GM18858 (cell line): ENCODE measurements around the gene PRICKLE3.
"Not testable (repeated sequence)": the region's sequence is repeated elsewhere in the genome, so short reads cannot be mapped to it uniquely, and the experiment has no call there.

Source experiments
- ATAC-seq: cut with Tn5 transposase; IDR thresholded peaks from one replicate; pipeline ENCODE4 v1.9.1; 2021; ENCODE audit not compliant: unreplicated experiment

PRICKLE3 gene

DNA sequence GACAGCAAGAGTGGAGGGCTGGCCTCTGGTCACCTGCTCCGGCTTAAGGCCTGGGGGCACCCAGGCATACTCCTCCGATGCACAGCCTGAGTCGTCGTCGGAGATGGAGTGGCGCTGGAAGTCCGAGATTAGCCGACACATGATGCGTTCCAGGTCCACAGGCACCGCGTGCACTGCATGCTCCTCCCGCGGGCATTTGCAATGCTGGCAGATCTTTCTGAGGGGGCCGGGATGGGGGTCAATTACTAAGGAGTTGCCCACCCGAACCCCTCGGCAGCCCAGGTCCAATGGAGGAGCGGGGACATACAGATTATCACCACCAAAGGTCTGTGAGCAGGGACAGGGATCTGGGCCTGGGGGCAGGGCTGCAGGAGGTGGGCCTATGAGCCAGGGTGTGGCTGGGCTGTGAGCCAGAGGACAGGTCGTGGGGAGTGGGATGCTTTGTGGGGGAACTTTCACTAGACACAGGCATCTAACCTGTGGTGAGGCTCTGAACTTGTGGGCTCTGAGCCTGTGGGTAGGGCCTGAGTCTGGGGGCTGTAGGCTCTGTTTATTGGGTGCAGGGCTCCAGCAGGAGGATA lies 2.4 kb downstream of the PRICKLE3 start:
- no peak for ATAC-seq

DNA sequence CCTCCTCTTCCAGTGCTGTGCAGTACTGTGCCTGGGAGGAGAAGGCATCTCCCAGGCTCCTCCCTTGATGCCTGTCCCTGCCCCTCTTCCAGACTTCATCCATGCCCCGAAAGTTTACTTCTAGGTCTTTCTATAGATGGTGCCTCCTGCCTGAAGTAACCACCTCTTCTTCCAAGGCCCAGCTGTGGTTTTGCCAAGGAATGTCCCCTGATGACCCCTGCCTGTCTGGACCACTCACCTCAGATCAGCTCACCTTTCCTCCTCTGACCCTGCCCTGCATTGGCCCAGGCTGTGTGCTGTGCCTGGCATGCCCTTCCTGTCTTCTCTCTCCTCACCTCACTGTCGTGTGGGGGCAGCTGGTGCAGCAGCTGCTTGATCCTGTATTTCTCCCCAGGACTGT lies 6.8 kb downstream of the PRICKLE3 start:
- ATAC-seq: no peak

DNA sequence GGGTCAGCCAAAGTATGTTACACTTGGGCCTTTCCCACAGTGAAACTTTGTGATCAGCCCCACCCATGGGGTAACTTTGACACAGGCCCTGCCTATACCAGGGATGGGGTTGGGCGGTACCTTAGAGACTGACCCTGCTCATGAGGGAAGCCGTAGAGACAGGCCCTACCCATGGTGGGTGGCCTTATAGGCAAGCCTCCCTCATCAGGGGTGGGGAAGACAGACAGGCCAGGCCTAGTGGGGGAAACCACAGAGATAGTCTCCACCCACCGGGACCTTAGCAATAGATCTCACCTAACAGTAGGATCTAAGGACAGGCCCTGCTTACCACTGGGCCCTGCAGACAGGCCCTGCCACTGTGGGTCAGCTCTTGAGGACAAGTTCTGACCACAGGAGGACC lies 7.6 kb downstream of the PRICKLE3 start:
- ATAC-seq: no peak

DNA sequence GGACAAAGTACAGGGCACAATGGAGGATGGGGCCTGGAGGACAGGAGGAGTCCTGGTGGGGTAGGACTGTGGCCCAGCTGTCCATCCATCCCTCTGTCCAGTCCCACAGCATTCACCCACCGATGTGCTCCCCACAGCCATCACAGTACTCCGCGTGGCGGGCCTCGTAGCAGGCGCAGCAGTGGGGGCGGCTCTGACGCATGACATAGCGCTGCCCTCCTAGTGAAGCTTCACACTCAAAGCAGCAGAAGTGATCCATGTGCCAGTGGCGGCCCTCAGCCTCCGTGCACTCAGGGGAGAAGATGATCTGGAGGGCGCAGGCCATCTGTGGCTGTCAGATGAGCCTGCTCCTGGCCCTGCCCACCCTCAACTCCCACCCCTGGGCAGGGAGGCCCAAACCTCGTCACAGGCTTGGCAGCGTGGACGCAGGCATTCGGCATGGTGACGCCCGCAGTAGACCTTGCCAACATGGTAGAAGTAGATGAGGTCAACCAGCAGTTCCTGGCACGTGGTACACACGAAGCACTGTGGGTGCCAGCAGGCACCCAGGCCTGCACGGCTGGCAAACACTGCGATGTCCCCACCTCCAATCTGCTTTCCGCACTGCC lies 8.2 kb downstream of the PRICKLE3 start:
- no peak for ATAC-seq

DNA sequence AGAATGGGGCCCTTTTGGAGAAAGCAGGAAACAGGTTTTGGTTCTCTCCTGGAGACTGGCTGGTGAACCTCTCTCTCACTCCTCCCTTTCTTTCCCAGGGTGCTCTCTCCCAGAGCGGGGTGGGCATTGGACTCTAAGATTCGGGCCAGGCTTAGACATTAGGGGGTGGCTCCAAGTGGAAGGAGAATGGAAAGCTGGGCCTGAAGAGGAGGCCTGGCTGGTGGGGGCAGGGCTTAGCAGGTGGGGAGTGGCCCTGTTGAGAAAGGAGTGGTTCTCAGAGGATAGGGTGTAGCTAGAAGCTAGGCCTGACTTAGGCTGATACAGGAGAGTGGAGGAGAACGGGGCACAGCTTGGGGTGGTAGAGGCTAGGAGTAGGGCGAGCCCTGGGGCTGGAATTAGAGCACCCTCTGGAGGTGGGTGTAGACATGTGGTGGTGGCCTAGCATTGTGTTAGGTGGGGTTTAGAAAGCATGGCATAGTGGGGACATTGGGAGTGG lies 8.8 kb downstream of the PRICKLE3 start:
- ATAC-seq: no peak

DNA sequence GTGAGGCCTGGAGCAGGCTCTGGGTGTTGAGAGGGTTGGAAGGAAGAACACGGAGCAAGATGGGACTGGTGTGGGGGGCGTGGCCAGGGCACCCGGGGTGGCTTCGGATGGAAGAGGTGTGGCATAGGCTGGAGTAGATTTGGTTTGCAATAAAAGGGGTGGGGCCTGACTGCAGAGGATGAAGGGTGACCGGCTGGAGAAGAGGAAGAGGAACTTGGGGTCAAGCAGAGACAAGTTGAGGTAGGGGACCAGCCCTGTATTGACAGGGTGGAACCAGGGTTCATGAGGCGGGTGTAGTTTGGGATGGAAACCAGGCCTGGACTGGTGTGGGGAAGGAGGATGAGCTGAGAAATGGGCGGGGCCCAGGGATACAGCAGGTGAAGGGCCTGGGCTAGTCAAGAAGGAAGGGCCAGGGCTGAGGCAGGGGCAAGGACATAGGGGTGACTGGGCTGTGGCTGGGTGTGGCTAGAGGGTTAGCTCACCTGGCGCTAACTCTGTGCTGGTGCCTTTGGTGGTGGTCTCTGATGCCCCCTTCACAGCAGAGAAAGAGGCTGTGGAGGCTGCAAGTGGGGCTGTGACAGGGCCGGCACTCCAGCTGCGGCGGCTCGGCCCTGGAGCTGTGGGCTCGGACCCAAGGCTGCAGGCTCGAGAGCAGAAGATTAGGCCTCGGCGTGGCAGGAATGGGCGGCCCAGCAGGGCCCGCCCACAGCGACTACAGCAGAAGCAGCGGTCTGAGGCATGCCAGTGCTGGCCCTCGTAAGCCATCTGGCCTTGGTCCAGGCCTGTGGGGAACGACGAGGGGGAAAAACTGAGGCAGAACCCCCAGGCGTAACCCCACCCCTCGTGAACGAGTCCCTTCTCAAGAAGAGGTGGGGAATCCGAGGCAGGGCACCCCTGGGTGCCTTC lies 9.5 kb downstream of the PRICKLE3 start:
- no peak for ATAC-seq

DNA sequence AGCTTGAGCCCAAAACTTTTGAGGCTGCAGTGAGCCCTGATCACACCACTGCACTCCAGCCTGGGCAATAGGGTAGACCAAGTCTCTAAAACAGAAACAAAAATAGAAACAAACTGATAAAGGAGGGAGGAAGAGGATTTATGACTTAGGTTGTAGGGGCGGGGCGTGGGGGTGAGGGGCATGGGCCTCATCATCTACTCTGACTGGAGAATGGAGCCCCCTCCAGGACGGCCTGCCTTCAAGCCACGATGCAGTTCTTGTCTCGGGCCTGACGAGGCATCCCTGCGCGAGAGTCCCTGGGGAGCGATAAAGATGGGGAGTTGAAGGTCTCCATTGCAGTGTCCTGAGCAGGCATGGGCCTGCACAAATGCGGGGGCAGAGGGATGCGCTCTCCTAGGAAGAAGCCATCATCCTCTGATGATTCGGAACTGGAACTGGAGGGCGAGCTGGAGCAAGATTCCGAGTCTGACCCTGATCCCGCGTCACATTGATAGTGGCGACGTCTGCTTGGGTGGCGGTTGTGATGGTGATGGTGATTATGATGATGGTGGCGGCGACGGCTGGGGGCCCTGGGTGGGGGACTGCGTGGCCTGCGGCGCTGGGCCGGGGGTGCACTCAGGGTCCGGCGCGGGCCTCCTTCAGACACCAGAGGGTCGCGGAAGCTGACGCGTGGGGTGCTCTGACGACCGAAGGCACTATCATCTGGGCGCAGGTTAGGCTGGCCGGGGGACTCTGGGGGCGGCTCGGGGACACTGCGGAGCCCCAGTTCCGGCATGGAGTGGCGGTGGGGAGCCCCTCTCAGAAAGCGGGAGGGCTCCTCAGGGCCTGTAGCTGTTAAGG lies 10.5 kb downstream of the PRICKLE3 start:
- no peak for ATAC-seq

DNA sequence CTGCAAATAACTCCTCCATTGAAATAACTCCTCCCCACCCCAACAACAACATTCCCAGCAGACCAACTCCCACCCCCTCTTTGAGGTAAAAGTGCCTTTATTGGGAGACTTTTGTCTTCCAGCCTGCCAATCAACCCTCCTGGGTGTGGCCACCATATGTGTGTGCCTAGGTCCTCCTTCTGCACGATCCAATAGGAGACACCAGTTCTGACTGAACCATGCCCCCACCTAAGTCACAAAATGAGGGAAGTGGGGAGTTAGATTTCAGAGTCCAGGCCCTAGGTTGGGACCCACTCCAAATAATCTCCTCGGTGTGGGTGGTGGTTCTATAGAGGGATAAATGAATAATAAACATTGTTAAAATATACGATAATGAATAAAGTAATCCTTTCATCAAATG lies 11.4 kb downstream of the PRICKLE3 start:
- ATAC-seq: no peak

DNA sequence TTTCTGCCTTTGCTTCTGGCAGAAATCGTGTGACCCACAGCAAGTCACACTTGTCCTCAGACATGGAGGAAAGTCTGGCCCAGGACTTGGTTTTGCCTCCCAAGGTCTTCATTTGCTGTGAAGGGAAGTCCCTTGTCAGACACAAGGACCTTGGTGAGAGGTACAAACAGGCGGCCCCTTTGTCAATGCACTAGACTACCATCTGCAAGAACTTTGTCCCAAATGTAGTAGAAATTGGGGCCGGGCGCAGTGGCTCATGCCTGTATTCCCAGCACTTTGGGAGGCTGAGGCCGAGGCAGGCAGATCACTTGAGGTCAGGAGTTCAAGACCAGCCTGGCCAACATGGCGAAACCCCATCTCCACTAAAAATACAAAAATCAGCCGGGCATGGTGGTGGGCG lies 12.6 kb downstream of the PRICKLE3 start:
- not testable (repeated sequence) for ATAC-seq

DNA sequence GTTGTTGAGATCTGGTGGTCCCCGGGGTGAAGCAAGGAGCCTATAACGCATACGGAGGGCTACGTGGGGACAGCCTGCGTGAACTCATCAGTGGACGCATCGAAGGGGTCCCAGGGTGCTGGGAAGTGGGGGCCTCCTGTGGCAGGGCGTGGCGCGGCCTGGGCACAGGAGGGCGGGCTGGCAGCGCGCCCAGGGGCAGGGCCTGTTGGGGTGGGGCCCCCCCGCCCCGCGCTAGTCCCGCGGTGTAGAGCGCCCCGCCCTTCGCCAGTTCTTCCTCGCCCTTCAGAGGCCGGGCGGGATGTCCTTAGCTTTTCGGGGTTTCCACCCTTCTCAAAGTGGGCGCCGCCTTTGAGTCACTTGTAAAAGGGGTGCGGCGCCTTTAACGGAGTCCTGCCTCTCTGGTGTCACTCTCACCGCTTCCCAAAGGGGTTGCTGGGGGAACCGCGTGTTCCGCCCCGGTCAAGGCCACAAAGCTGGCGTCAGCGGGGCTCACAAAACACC lies 13.8 kb downstream of the PRICKLE3 start:
- no peak for ATAC-seq

DNA sequence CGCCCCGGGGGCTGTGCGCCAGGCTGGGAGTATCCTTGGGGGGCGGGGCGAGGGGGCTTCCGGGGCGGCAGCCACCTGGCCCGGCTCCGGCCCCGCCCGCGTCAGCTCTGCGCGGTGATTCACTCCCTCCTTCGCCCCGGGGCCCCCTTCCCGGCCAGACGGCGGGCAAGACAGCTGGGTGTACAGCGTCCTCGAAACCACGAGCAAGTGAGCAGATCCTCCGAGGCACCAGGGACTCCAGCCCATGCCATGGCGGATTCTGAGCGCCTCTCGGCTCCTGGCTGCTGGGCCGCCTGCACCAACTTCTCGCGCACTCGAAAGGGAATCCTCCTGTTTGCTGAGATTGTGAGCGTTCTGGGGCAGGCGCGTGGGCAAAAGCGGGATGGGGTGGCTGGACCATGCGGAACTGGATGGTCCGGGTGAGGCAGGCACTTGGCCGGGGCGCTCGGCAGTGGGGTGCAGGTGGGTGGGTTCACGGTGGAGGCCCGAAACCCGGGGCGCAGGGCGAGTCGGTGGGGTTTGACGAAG lies 14.4 kb downstream of the PRICKLE3 start, which contains the start of gene PLP2:
PLP2 (plus strand) TSS at position 147 of the 528 bp plus-strand sequence; CDS start at position 250, 103 bp downstream.
- no peak for ATAC-seq

DNA sequence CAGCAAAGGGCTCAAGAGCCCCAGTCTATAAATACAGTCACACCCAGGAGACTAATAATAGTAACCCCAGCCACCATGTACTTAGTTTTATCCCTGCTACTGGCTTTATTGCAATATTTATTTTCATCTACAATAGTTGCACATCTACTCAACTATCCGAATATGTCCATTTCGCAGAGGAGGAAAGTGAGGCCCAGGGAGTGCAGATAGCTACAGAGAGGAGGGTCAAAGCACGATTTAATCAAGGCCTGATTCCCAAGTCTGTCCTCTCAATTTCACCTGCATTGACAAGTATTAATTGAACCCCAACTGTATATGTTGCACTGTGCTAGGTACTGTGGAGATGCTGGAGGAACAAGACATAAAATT lies 18.4 kb downstream of the PRICKLE3 start:
- ATAC-seq: no peak

DNA sequence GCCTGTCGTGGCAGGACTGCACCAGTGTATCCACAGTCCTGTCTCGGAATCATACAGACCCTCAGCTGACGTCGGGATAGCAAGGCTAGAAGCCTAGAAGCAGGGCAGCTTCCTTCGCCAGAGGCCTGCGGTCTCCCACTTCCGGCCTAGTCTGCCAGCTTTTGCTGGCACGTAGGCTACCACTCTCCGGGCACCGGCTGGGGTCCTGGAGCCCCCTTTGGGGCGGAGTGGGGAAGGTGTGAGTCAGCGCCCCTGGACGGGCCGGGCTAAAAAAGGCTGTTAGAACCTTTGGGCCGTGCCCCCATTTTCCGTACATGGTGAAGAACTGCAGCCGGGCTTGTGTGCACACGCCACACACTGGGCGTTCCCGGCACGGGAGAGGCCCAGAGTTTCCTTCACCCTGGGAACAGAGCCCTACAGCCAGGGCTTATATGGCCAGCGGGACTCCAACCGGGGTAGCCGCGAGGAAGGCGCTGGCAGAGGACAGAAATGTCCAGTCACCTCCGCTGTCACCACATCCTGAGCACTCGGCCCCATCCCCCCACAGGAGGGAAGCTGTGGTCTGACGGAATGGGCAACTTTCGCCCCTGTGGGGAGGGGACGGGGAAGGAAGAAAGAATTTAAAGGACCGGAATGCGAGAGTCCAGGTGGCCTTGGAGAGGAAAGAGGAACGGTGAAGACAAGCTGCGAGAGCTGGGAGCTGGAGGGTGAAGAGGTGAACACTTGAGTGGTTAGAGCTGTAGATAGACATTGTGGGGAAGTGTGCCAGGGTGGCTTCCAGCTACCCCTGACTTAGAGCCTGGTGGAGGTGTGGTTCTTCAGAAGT lies 19.0 kb downstream of the PRICKLE3 start:
- ATAC-seq: no peak

DNA sequence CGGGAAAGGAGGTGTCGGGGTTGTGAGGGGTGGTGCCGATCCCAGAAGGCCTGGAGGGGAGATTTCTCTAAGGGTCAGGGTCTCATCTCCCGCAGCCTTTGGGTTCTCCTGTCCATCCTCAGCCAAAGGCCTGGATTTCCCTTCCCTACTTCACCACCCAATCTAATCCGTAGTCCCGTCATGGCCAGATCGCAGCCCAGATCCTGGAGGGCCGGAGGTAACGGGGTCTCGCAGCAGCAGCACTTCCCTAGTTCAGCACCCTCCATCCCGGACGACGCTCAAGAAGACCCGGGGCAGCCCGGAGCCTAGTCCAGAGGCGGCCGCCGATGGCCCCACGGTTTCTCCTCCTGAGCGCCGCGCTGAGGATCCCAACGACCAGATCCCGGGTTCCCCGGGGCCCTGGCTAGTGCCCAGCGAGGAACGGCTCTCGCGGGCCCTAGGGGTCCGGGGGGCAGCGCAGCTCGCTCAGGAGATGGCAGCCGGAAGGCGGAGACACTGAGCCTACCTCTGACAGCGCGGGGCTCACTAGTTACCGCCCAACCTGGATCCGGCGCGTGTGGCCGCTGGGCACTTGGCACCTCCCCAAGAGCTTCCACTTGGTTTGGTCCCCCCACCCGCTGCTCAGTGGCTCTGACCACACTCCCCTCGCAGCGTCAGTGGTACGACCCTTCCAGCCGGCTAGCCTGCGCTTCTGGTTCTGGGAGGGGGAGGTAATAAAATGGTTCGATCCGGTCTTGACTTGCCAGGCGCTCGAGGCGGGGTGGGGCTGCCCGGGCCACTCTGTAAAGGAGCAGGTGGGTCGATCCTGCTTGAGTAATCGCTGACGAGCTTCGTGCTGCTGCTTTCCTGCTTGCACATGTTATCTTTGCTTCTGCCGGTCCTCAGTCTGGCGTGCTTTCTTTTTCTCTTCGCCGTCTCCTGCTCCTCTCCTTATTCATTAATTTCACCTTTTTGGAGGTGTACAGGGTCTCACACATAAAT lies 20.0 kb downstream of the PRICKLE3 start:
- no peak for ATAC-seq

DNA sequence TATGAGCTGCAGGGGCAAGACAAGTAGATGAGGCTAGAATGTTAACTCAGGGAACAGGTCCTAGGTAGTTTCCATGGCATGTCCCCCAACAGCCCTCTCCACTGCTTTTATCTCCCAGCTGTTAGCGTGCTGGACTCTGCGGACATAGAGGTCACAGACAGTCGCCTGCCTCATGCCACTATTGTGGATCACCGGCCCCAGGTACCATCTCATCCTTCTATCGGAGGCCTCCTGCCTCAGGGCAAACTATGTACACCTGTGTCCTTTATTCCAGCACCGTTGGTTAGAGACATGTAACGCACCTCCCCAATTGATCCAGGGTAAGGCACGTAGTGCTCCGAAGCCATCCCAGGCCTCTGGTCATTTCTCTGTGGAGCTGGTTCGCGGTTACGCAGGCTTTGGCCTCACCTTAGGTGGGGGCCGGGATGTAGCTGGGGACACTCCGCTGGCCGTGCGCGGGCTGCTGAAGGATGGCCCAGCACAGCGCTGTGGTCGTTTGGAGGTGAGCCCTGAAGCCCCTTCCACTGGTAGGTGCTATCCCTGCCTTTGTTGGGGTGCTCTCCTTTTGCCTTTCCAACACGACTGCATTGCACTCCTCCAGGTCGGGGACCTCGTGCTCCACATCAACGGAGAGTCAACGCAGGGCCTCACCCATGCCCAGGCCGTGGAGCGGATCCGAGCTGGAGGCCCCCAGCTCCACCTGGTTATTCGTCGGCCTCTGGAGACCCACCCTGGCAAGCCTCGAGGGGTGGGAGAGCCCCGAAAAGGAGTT lies 21.4 kb downstream of the PRICKLE3 start:
- ATAC-seq: no peak

DNA sequence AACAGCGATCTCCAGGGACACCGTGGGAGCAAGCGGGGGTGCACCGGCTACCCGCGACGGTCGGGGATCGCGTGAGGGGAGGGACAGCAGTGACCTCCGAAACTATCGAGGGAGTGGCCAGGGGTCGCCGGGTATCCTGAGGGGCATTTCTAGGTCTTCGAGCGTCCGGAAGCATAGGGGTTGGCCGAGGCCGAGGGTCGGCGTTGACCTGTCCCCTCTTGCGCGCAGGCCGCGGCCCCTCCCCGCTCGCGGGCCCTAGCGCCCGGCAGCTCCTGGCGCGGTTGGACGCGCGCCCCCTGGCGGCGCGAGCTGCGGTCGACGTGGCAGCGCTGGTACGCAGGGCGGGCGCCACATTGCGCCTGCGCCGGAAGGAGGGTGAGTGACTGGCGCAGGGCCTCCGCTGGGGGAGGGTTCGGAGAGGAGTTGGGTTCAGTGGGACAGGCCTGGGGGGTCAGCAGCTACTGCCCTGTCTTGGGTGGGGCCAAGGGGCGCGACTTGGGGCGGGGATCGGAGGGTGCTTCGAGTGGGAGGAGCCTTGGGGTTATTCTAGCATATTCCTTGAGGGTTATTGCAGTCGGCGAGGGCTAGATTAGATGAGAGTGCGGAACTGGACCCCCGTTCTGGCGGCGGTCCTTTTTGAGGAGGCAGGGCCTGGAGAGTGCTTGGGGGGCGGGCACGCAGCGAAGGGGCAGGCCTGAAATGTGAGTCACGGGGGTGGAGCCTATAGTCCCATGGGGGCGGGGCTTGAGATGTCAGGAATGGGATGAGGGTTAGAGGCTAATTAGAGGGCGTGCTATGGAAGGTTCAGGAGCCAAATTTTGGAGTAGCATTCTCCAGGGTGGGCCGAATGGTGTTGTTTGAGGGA lies 22.4 kb downstream of the PRICKLE3 start:
- no peak for ATAC-seq

DNA sequence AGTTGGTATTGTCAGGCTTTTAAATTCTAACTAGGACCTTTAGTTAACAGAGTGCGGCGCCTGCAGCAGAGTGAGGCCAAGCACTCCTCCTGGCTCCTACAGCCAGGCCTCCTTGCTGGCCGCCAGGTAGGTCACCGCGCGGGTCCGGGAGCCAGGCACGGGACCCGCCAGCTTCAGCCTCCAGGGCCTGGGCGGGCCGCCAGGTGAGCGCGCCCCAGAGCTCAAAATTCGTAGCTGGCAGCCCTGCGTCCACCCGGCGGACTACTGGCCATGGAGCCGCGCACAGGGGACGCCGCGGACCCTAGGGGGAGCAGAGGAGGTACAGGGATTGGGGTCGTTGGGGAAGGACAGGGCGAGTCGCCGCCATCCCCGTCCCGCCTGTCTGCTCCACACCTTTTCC lies 23.6 kb downstream of the PRICKLE3 start, which contains the start of gene MAGIX:
MAGIX (plus strand) TSS at position 139 of the 400 bp plus-strand sequence; CDS start at position 271, 132 bp downstream.
- ATAC-seq: no peak
